Karpas-422 (cell line): ENCODE data around the gene CEACAM8. TPM values are rescaled to one million over a fixed set of nuclear protein-coding genes. Genes with fewer than 3 reads are reported as not detected.

Experiments used
- DNase-seq: peaks from one replicate; pipeline ENCODE4 v3.0.0-alpha.2; 2015
- H2AFZ ChIP-seq: fragments of 200-600 bp; sonication (generic); 2 replicates; pipeline ENCODE4 v1.6.1; 2014; ENCODE audit warnings: antibody characterized with exemption, low read length, mixed read lengths
- H3K27ac ChIP-seq: fragments of 200-600 bp; sonication (generic); 2 replicates; pipeline ENCODE4 v1.5.1; 2014; ENCODE audit warnings: mild to moderate bottlenecking, low read length, moderate library complexity
- H3K27me3 ChIP-seq: fragments of 200-600 bp; sonication (generic); 2 replicates; pipeline ENCODE4 v1.6.1; 2014; ENCODE audit warnings: low read length, mixed read lengths
- H3K36me3 ChIP-seq: fragments of 200-600 bp; sonication (generic); 2 replicates; pipeline ENCODE4 v1.6.1; 2014; ENCODE audit warnings: low read length, mixed read lengths; ENCODE audit not compliant: insufficient read depth
- H3K4me1 ChIP-seq: fragments of 200-600 bp; sonication (generic); 2 replicates; pipeline ENCODE4 v1.6.1; 2014; ENCODE audit warnings: mild to moderate bottlenecking, low read length, mixed read lengths
- H3K4me2 ChIP-seq: fragments of 200-600 bp; sonication (generic); 2 replicates; pipeline ENCODE4 v1.6.1; 2014; ENCODE audit warnings: low read length, low read depth, mild to moderate bottlenecking; ENCODE audit not compliant: poor library complexity, severe bottlenecking
- H3K4me3 ChIP-seq: fragments of 200-600 bp; sonication (generic); 2 replicates; pipeline ENCODE4 v1.5.1; 2014; ENCODE audit warnings: mild to moderate bottlenecking, antibody characterized with exemption, low read length, mixed read lengths
- H3K79me2 ChIP-seq: fragments of 200-600 bp; sonication (generic); 2 replicates; pipeline ENCODE4 v1.6.1; 2014; ENCODE audit warnings: mild to moderate bottlenecking, low read length, mixed read lengths
- H3K9ac ChIP-seq: fragments of 200-600 bp; sonication (generic); 2 replicates; pipeline ENCODE4 v1.6.0; 2014; ENCODE audit warnings: low read length
- H3K9me2 ChIP-seq: fragments of 200-600 bp; sonication (generic), shearing (Covaris generic); replicated peaks from 2 replicates; pipeline ENCODE4 v1.6.0; 2014; ENCODE audit warnings: mild to moderate bottlenecking, low read length, moderate library complexity; ENCODE audit not compliant: insufficient read depth
- H3K9me3 ChIP-seq: fragments of 300-700, 200-600 bp; sonication (generic); 2 replicates; pipeline ENCODE4 v1.6.1; 2014; ENCODE audit warnings: low read length, mixed read lengths
- H4K20me1 ChIP-seq: fragments of 200-600 bp; sonication (generic); 2 replicates; pipeline ENCODE4 v1.6.1; 2014; ENCODE audit warnings: mild to moderate bottlenecking, antibody characterized with exemption, low read length, low read depth; ENCODE audit not compliant: insufficient read depth
- total RNA-seq: library from RNA; depleted of rRNA; stranded (reverse); fragments of >200 nt; shearing (Covaris generic); gene quantifications from 2 replicates; pipeline ENCODE4 v1.2.3, GENCODE V29; 2014; ENCODE audit warnings: low replicate concordance

Gene CEACAM8
- total RNA-seq, 1 experiment from 2014 or later, result not detected

DNA sequence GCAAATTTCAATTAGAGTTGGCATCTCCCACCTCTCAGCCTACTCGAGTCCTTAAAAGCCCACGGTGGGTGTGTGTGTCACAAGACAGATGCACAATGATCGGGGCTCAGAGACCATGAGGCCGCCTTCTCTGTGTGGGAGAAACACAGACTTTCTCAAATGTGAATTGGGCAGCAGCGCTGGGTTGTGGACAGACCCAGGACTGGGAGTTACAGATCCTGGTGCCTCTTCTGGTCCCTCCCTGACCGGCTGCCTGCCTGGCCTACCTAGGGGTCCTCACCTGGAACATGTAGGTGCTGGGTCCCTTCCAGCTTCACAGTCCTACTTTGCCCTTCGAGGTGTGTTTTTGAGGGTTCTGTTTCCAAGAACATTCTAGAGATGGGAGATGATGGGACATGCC, 4.9 kb downstream of the CEACAM8 start:
- Histone ChIP-seq H4K20me1 (no peaks in the 10 kb centered on the region), H3K9ac (no peak overlapping the region), H3K4me3 (no peak overlapping the region), H3K4me2 (no peak overlapping the region), H3K27me3 (no peaks in the 10 kb centered on the region), H3K27ac (no peak overlapping the region), H3K36me3 (no peaks in the 10 kb centered on the region), H2AFZ (no peak overlapping the region), H3K9me3 (no peaks in the 10 kb centered on the region), H3K9me2 (no peaks in the 10 kb centered on the region), H3K4me1 (no peaks in the 10 kb centered on the region), H3K79me2 (no peaks in the 10 kb centered on the region)
- DNase-seq, result no peak

DNA sequence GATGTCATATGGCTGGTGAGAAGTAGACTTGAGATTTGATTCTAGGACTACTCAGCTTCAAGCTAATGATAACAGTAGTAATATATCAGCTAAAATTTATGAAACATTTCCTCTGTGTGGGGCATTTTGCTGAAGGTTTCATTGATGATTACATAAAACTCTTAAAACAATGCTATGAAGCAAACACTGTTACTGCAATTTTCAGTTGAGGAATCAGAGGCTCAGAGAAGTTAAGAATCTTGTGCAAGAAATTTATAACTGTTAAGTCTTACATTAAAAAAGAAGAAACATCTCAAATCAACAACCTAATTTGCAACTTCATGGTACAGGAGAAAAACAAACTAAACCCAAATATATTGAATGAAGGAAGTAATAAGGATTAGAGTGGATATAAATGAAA, 10.3 kb downstream of the CEACAM8 start:
- no peak overlapping the region for H3K27ac ChIP-seq
- no peaks in the 10 kb centered on the region for H3K27me3 ChIP-seq
- no peaks in the 10 kb centered on the region for H3K4me1 ChIP-seq
- no peaks in the 10 kb centered on the region for H4K20me1 ChIP-seq
- H3K4me2 ChIP-seq, result no peak overlapping the region
- no peaks in the 10 kb centered on the region for H3K79me2 ChIP-seq
- no peak for DNase-seq
- H3K36me3 ChIP-seq, result no peaks in the 10 kb centered on the region
- no peaks in the 10 kb centered on the region for H3K9me2 ChIP-seq
- no peak overlapping the region for H3K4me3 ChIP-seq
- no peak overlapping the region for H3K9ac ChIP-seq
- no peak overlapping the region for H2AFZ ChIP-seq
- H3K9me3 ChIP-seq, result no peaks in the 10 kb centered on the region

DNA sequence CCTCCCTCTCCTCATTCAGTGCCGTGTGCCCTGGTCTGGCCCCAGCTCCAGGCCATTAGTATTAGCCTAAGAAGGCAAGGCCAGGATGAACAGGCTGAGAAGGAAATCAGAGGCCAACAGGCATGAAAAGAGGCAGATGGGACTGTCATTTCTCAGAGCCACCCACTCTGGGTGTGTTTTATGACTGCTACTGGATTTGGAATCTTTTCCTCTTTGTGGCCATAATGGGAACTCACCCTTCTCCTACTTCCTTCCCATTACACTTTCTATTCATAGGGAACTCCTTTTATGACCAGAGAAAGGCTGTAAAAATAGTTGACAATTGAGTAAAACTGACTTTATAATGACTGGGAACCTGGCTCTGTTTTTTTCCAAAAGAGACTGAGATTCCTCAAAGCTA, 17.7 kb downstream of the CEACAM8 start:
- no peak overlapping the region for H3K27ac ChIP-seq
- H3K9ac ChIP-seq, result no peak overlapping the region
- no peaks in the 10 kb centered on the region for H3K4me1 ChIP-seq
- no peak for DNase-seq
- H3K36me3 ChIP-seq, result no peaks in the 10 kb centered on the region
- no peaks in the 10 kb centered on the region for H3K9me3 ChIP-seq
- H3K4me3 ChIP-seq, result no peak overlapping the region
- H4K20me1 ChIP-seq, result no peaks in the 10 kb centered on the region
- H2AFZ ChIP-seq, result no peak overlapping the region
- H3K27me3 ChIP-seq, result no peaks in the 10 kb centered on the region
- H3K9me2 ChIP-seq, result no peaks in the 10 kb centered on the region
- H3K79me2 ChIP-seq, result no peaks in the 10 kb centered on the region
- H3K4me2 ChIP-seq, result no peak overlapping the region

DNA sequence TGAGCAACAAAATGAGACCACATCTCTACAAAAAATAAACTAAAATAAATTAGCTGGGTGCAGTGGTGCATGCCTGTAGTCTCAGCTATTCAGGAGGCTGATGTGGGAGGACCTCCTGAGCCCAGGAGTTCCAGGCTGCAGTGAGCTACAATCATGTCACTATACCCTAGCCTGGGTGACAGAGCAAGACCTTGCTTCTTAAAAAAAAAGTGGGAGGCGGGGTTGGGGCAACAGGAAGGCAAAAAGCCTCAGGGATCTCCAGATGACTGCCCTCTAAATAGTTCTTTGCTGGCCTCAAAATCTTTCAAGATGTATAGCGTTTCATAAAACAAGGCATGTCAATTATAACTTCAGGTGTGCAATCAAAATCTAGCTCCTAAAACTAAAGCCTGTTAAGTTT, 18.5 kb downstream of the CEACAM8 start:
- no peak for DNase-seq
- Histone ChIP-seq H3K9ac (no peak overlapping the region), H3K27ac (no peak overlapping the region), H3K9me3 (no peaks in the 10 kb centered on the region), H3K4me2 (no peak overlapping the region), H3K27me3 (no peaks in the 10 kb centered on the region), H4K20me1 (no peaks in the 10 kb centered on the region), H3K4me3 (no peak overlapping the region), H3K9me2 (no peaks in the 10 kb centered on the region), H3K79me2 (no peaks in the 10 kb centered on the region), H2AFZ (no peak overlapping the region), H3K4me1 (no peaks in the 10 kb centered on the region), H3K36me3 (no peaks in the 10 kb centered on the region)

DNA sequence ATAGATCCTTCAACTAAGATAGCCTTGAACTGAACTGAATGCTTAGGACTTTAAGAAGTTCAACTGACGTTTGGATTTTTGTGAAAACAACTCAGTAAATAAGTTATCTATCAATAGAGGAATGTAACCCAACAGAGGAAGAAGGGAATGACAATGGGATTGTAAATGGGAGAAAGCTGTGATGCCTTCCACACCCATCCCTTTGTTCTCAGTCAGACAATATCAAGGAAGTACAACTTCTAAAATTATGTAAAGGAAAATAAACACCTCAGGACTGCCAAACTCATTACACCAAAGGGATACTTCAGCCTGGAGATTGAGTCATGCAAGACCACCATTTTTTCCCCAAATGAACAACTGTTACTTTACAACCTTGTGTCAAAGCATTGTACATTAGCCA, 21.1 kb downstream of the CEACAM8 start:
- Histone ChIP-seq H3K4me2 (no peak overlapping the region), H3K4me3 (no peak overlapping the region), H3K27ac (no peak overlapping the region), H3K9me2 (no peaks in the 10 kb centered on the region), H3K9me3 (no peaks in the 10 kb centered on the region), H3K9ac (no peak overlapping the region), H3K79me2 (no peaks in the 10 kb centered on the region), H3K36me3 (no peaks in the 10 kb centered on the region), H3K27me3 (no peaks in the 10 kb centered on the region), H3K4me1 (no peaks in the 10 kb centered on the region), H2AFZ (no peak overlapping the region), H4K20me1 (no peaks in the 10 kb centered on the region)
- DNase-seq, result no peak

DNA sequence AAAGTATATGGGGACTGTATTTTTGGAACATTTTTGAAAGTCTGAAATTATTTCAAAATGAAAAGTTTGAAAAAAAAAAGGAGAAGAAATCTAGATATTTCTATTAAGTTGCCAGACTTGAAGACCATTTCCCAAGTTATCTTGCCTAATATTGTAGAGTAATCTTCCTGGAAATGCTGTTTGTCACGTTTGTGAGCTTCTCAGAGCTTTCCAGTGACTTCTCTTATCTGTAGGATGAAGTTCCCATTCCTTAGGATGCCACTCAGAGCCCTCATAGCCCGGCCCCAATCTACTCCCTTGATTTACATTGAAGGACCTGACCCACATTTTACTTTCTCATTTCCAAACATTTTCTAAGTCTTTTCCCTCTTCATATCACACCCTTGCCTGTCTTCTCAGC, 23.6 kb downstream of the CEACAM8 start:
- Histone ChIP-seq H3K27ac (no peak overlapping the region), H2AFZ (no peak overlapping the region), H3K9me3 (no peaks in the 10 kb centered on the region), H3K79me2 (no peaks in the 10 kb centered on the region), H3K27me3 (no peaks in the 10 kb centered on the region), H3K4me1 (no peaks in the 10 kb centered on the region), H4K20me1 (no peaks in the 10 kb centered on the region), H3K9me2 (no peaks in the 10 kb centered on the region), H3K36me3 (no peaks in the 10 kb centered on the region), H3K4me2 (no peak overlapping the region), H3K9ac (no peak overlapping the region), H3K4me3 (no peak overlapping the region)
- DNase-seq, result no peak

DNA sequence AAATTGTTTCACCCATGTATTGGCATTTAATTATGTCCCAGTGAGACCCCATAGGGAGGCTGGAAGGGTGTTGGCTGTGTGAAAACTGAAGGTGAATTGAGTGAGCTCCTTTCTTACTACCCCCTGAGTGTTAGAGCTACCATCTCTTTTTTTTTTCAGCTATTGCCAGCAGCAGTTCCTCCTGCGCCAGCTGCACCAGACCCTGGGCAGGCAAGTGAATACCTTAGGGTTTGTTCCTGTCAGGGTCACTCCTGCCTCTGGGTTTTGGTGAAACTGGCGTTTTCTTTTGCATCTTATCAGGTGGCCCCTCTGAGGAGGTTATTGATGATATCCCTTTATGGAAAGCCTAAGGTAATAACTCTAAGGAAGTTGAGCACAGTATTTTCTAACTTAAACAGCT, 25.5 kb downstream of the CEACAM8 start:
- Histone ChIP-seq H3K4me1 (no peaks in the 10 kb centered on the region), H3K4me2 (no peak overlapping the region), H3K9ac (no peak overlapping the region), H3K27me3 (no peaks in the 10 kb centered on the region), H4K20me1 (no peaks in the 10 kb centered on the region), H3K36me3 (no peaks in the 10 kb centered on the region), H3K9me2 (no peaks in the 10 kb centered on the region), H3K9me3 (no peaks in the 10 kb centered on the region), H3K4me3 (no peak overlapping the region), H3K27ac (no peak overlapping the region), H3K79me2 (no peaks in the 10 kb centered on the region), H2AFZ (no peak overlapping the region)
- no peak for DNase-seq

DNA sequence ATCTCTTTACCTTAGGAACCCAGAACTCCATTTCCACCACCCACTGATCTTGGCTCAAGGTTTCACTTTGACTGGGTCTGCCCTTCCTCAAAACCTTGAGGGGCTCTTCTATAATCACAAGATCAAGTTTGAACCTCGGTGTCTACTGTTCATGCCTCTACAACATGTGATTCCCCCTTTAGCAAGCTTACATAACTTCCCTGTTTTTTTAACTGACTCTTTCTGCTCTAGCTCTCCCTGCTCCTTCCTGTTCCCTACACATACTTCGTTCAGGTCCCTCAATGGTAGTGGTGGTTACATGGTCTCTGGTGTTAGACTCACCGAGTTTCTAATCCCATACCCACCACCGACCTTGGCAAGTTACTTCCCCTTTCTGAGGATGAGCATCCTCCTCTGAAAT, 26.7 kb downstream of the CEACAM8 start:
- Histone ChIP-seq H4K20me1 (no peaks in the 10 kb centered on the region), H3K4me3 (no peak overlapping the region), H3K79me2 (no peaks in the 10 kb centered on the region), H3K9me2 (no peaks in the 10 kb centered on the region), H3K9me3 (no peaks in the 10 kb centered on the region), H3K4me2 (no peak overlapping the region), H3K36me3 (no peaks in the 10 kb centered on the region), H2AFZ (no peak overlapping the region), H3K4me1 (no peaks in the 10 kb centered on the region), H3K9ac (no peak overlapping the region), H3K27ac (no peak overlapping the region), H3K27me3 (no peaks in the 10 kb centered on the region)
- DNase-seq, result no peak

DNA sequence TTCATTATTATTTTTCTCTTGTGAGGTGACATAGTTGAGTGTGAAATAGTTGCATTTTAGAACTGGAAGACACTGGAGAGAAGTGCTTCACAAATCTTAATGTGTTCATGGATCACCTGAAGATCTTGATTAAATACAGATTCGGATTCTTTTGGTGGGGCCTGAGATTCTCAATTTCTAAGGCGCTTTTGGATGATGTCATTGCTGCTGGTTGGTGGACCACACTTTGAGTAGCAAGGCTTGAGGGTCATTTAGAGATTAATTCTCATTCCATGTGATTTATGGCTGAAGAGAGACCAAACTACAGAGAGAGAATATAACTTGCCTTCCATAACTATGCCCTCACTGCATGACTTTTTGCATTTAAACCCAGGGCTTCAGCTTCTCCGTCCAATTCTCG, 27.2 kb downstream of the CEACAM8 start:
- Histone ChIP-seq H3K4me3 (no peak overlapping the region), H4K20me1 (no peaks in the 10 kb centered on the region), H3K9me3 (no peaks in the 10 kb centered on the region), H3K27me3 (no peaks in the 10 kb centered on the region), H3K9ac (no peak overlapping the region), H2AFZ (no peak overlapping the region), H3K4me2 (no peak overlapping the region), H3K36me3 (no peaks in the 10 kb centered on the region), H3K27ac (no peak overlapping the region), H3K79me2 (no peaks in the 10 kb centered on the region), H3K4me1 (no peaks in the 10 kb centered on the region), H3K9me2 (no peaks in the 10 kb centered on the region)
- no peak for DNase-seq
